ENCODE data around the gene ATP8B4. TPM values are rescaled to one million over a fixed set of nuclear protein-coding genes. Genes with fewer than 3 reads are reported as not detected.

Gene ATP8B4
- total RNA-seq, 1 experiment from 2014 or later = not detected

DNA sequence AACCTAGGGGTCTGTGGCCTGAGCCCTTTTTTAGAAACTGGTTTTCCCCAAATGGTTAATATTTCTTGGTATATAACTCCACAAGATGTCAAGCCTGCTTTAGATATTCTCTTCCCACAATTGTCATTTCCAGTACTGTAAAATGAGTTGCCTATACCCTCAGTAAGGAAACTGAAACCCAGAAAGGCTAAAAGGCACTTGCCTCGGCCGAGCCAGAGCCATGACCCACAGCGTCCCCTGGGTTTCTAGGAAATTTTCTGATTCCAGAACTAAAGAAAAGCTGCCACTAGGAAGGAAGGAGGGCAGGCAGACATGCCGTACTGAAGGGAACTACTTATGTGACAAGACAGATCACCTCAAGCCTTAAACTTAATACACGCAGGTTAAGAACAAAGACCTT, 59.1 kb downstream of the ATP8B4 start:
- Histone ChIP-seq H3K9me2 (replicated peaks; ENCODE audit: low read length) (no peaks in the 10 kb centered on the region), H2AFZ (ENCODE audit: low read length) (no peak overlapping the region), H3K9ac (ENCODE audit: low read length) (no peak overlapping the region), H3F3A (ENCODE audit: low read length, unreplicated experiment) (no peaks in the 10 kb centered on the region), H3K27ac (ENCODE audit: low read length) (no peak overlapping the region), H3K27me3 (ENCODE audit: low read length) (no peaks in the 10 kb centered on the region), H4K20me1 (ENCODE audit: low read length) (no peaks in the 10 kb centered on the region), H3K4me2 (ENCODE audit: low read length) (no peak overlapping the region), H3K79me2 (ENCODE audit: low read length) (no peaks in the 10 kb centered on the region), H3K36me3 (ENCODE audit: low read depth, low read length) (no peaks in the 10 kb centered on the region), H3K9me3 (ENCODE audit: low read length) (no peaks in the 10 kb centered on the region), H3K4me1 (ENCODE audit: insufficient read depth, low read length) (no peaks in the 10 kb centered on the region), H3K4me3 (ENCODE audit: low read length) (no peak overlapping the region)
- ATAC-seq (no peak), DNase-seq (no peak)
- no TSS peak for BruUV-seq (replicated peaks)
- ChIA-PET POLR2A (ENCODE audit: unreplicated experiment) (no interaction called here), CTCF (no interaction called here)
- intact Hi-C loops (cut with micrococcal nuclease) = no loop called here
- no peak for TF ChIP-seq CTCF (conservative IDR thresholded peaks at IDR 0.05; ENCODE audit: low read depth, low read length)

- H3K9me2 ChIP-seq (replicated peaks; ENCODE audit: low read length) = no peaks in the 10 kb centered on the region
- DNase-seq (no peak), ATAC-seq (no peak)
- no peaks in the 10 kb centered on the region for H4K20me1 ChIP-seq (ENCODE audit: low read length)
- H2AFZ ChIP-seq (ENCODE audit: low read length) = no peak overlapping the region
- H3F3A ChIP-seq (ENCODE audit: low read length, unreplicated experiment) = no peaks in the 10 kb centered on the region
- no peaks in the 10 kb centered on the region for H3K27me3 ChIP-seq (ENCODE audit: low read length)
- H3K4me1 ChIP-seq (ENCODE audit: insufficient read depth, low read length) = no peaks in the 10 kb centered on the region
- no peaks in the 10 kb centered on the region for H3K79me2 ChIP-seq (ENCODE audit: low read length)
- TF ChIP-seq EZH2 (IDR thresholded peaks at IDR 0.05; ENCODE audit: low read length, unreplicated experiment) (no peak), CTCF (conservative IDR thresholded peaks at IDR 0.05; ENCODE audit: low read depth, low read length) (no peak), EZH2phosphoT487 (IDR thresholded peaks at IDR 0.05; ENCODE audit: borderline replicate concordance, low read length) (no peak)
- H3K27ac ChIP-seq (ENCODE audit: low read length) = no peak overlapping the region
- BruUV-seq (replicated peaks) = no TSS peak
- no peak overlapping the region for H3K4me3 ChIP-seq (ENCODE audit: low read length)
- H3K36me3 ChIP-seq (ENCODE audit: low read depth, low read length) = no peaks in the 10 kb centered on the region
- ChIA-PET CTCF (no interaction called here), POLR2A (ENCODE audit: unreplicated experiment) (no interaction called here)
- H3K4me2 ChIP-seq (ENCODE audit: low read length) = no peak overlapping the region
- H3K9me3 ChIP-seq (ENCODE audit: low read length) = no peaks in the 10 kb centered on the region
- intact Hi-C loops (cut with micrococcal nuclease) = no loop called here
- no peak overlapping the region for H3K9ac ChIP-seq (ENCODE audit: low read length)
These were observed 59.7 kb downstream of the ATP8B4 start for GRCh38 chr15:50059203-50059772.

- Histone ChIP-seq H3K27me3 (ENCODE audit: low read length) (no peaks in the 10 kb centered on the region), H3K27ac (ENCODE audit: low read length) (no peak overlapping the region), H3F3A (ENCODE audit: low read length, unreplicated experiment) (no peaks in the 10 kb centered on the region), H3K9me3 (ENCODE audit: low read length) (no peaks in the 10 kb centered on the region), H3K4me1 (ENCODE audit: insufficient read depth, low read length) (no peaks in the 10 kb centered on the region), H3K79me2 (ENCODE audit: low read length) (no peaks in the 10 kb centered on the region), H3K9ac (ENCODE audit: low read length) (no peak overlapping the region), H3K9me2 (replicated peaks; ENCODE audit: low read length) (no peaks in the 10 kb centered on the region), H3K4me2 (ENCODE audit: low read length) (no peak overlapping the region), H2AFZ (ENCODE audit: low read length) (no peak overlapping the region), H3K4me3 (ENCODE audit: low read length) (no peak overlapping the region), H4K20me1 (ENCODE audit: low read length) (no peaks in the 10 kb centered on the region), H3K36me3 (ENCODE audit: low read depth, low read length) (no peaks in the 10 kb centered on the region)
- CTCF ChIA-PET = no interaction called here
- ATAC-seq = no peak
- TF ChIP-seq EZH2 (IDR thresholded peaks at IDR 0.05; ENCODE audit: low read length, unreplicated experiment) (no peak), CTCF (conservative IDR thresholded peaks at IDR 0.05; ENCODE audit: low read depth, low read length) (no peak), EZH2phosphoT487 (IDR thresholded peaks at IDR 0.05; ENCODE audit: borderline replicate concordance, low read length) (no peak)
- BruUV-seq (replicated peaks) = no TSS peak
- DNase-seq = no peak
- intact Hi-C loops (cut with micrococcal nuclease) = no loop called here
- POLR2A ChIA-PET (ENCODE audit: unreplicated experiment) = no interaction called here
These were observed 61.0 kb downstream of the ATP8B4 start for GRCh38 chr15:50057905-50058639.

Measured in PC-3 (cell line).